ENCODE measurements around the gene CADM3.

Gene CADM3

DNA sequence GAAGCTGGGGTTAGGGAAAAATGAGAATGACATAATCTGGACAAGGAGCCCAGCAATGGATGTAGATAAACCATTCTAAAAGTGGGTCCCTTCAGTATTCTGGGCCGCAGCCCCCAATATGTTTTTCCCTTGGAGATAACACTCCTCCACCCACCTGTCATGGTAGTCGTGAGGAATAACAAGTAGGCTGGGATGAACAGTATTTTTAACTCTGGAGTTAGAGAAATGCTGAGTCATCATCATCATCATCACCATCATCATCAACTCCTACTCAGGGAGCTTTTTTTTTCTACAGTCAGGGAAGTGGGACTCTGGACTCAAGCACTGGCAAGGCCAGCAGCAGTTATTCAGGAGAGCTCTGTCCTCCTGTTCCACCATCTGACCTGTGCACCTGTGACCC, 12.8 kb downstream of the CADM3 start:
- Histone ChIP-seq H3K36me3 (no peaks in the 10 kb centered on the region), H3K27me3 (peaks cover 0 to 16% of the 10 kb centered on the region in 2 donors), H3K27ac (no peak overlapping the region), H3K9me3 (no peaks in the 10 kb centered on the region), H3K4me3 (no peak overlapping the region), H3K4me1 (peaks cover 0 to 13% (median 9%) of the 10 kb centered on the region in 4 donors)
- DNase-seq = no peak
- intact Hi-C loops (cut with DNase I; ENCODE audit: low total_unique reads) = no loop called here
- TF ChIP-seq, protein P1, sequence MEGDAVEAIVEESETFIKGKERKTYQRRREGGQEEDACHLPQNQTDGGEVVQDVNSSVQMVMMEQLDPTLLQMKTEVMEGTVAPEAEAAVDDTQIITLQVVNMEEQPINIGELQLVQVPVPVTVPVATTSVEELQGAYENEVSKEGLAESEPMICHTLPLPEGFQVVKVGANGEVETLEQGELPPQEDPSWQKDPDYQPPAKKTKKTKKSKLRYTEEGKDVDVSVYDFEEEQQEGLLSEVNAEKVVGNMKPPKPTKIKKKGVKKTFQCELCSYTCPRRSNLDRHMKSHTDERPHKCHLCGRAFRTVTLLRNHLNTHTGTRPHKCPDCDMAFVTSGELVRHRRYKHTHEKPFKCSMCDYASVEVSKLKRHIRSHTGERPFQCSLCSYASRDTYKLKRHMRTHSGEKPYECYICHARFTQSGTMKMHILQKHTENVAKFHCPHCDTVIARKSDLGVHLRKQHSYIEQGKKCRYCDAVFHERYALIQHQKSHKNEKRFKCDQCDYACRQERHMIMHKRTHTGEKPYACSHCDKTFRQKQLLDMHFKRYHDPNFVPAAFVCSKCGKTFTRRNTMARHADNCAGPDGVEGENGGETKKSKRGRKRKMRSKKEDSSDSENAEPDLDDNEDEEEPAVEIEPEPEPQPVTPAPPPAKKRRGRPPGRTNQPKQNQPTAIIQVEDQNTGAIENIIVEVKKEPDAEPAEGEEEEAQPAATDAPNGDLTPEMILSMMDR (IDR thresholded peaks at IDR 0.05) = no peak

DNA sequence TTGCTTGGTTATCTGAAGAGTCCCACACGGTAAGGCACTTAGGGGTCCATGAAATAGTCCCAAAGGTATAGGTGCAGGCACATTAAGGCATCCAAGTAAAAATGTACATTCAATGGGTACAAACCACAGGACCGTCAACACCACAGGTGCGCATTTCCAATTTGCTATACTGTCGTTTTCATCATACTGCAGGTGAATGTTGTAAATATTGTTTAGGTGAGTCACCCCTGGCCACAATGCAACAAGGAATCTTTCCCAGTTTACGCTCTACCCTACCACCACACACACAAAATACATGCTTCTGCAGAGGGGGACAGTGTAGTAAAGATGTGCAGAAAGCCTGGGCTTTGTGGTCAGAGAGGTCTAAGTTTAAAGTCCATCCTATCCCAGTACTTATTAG, 13.7 kb downstream of the CADM3 start:
- Histone ChIP-seq H3K9me3 (no peaks in the 10 kb centered on the region), H3K27ac (no peak overlapping the region), H3K4me1 (peaks cover 0 to 13% (median 9%) of the 10 kb centered on the region in 4 donors), H3K36me3 (no peaks in the 10 kb centered on the region), H3K4me3 (no peak overlapping the region), H3K27me3 (peaks cover 0 to 16% of the 10 kb centered on the region in 2 donors)
- DNase-seq = no peak
- intact Hi-C loops (cut with DNase I; ENCODE audit: low total_unique reads) = no loop called here
- TF ChIP-seq, protein P1 (IDR thresholded peaks at IDR 0.05) = no peak

DNA sequence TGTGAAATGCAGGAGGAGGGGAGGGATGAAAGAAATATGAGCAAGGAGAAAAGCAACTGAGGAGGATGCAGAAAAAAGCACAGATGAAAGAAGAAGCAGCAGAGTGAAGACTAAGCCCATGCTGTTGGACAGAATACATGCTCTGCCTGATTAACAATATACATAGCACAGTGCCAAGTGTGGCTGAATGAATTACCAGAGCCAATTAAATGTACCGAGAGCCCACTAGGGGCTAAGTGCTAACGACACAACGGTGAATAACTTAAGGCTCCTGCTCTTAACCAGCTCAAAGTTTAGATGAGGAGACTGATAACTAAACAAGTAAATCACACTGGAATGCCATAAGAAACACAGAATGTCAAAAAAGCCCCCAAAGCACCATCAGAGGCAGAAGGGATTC, 15.6 kb downstream of the CADM3 start:
- intact Hi-C loops (cut with DNase I; ENCODE audit: low total_unique reads) = no loop called here
- Histone ChIP-seq H3K4me3 (no peak overlapping the region), H3K27ac (no peak overlapping the region), H3K9me3 (no peaks in the 10 kb centered on the region), H3K36me3 (no peaks in the 10 kb centered on the region), H3K27me3 (peaks cover 0 to 16% of the 10 kb centered on the region in 2 donors), H3K4me1 (peaks cover 0 to 13% (median 9%) of the 10 kb centered on the region in 4 donors)
- TF ChIP-seq, protein P1 (IDR thresholded peaks at IDR 0.05) = no peak
- no peak for DNase-seq

DNA sequence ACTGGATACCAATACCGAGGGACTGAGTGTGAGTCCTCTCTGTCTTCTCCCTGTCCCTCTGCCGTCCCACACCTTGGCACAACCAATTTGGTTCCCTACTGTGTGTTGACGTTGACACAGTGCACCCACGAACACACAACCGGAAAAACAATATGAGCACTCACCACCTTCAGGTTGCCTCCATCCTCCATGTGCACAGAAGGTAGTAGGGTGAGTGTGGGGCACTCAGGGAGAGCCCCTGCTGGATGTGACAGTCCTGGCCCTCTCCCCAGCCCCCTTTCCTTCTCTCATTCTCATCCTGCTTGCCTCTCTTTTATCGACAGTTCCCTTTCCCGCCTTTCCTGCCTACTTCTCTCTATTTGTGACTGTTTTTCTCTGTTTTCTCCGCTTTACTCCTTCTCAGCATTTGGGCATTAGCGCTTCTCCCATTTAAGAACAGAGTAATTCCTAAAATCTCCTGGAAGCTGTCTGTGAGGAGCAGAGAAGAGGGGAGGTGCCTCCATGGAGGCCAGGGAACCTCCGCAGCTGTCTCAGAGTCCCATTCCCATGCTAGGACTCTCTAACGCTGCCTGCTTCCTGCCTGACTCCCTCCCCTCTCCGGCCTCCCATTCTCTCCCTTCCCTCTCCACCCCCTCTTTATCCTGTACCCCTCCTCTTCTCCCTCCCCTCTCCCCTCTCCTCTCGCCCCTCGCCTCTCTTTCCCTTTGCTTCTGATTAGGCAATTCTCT, 16.4 kb downstream of the CADM3 start:
- Histone ChIP-seq H3K27ac (no peak overlapping the region), H3K27me3 (peaks cover 0 to 13% of the 10 kb centered on the region in 2 donors), H3K4me1 (peaks cover 0 to 13% (median 9%) of the 10 kb centered on the region in 4 donors), H3K4me3 (peak overlapping the region; percentile 28 to 42), H3K36me3 (no peaks in the 10 kb centered on the region), H3K9me3 (no peaks in the 10 kb centered on the region)
- TF ChIP-seq, protein P1 (IDR thresholded peaks at IDR 0.05) = no peak
- intact Hi-C loops (cut with DNase I; ENCODE audit: low total_unique reads) = no loop called here
- DNase-seq = no peak

DNA sequence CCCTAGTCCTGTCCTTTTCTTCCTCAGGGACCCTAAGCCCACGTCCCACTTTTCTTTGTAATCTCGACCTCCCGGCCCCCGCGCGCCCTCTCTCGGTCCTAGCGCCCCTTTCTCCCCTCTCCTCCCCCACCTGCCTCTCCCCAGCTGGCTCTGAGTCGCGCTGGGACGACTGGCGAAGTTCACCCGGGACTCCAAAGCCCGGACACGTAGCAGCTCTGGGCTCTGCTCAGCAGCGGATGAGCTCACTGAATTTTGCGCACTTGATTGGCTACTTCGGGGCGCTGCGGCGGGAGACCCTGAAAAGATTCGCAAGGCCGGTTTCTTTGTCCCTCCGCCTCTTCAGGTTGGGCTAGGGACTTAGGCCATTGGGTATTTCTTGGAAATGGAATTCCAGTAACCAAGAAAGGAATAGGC, 17.0 kb downstream of the CADM3 start:
- Histone ChIP-seq H3K27ac (no peak overlapping the region), H3K27me3 (peaks cover 0 to 13% of the 10 kb centered on the region in 2 donors), H3K4me1 (peaks cover 0 to 13% (median 9%) of the 10 kb centered on the region in 4 donors), H3K4me3 (peak overlapping the region; percentile 28 to 42), H3K36me3 (no peaks in the 10 kb centered on the region), H3K9me3 (no peaks in the 10 kb centered on the region)
- DNase-seq = peak in 1 of 2 donors; percentile 71
- intact Hi-C loops (cut with DNase I; ENCODE audit: low total_unique reads) = no loop called here
- TF ChIP-seq, protein P1 (IDR thresholded peaks at IDR 0.05) = no peak
